Stimulated activated CD4-positive, alpha-beta T cell treated with anti-CD3 and anti-CD28 coated beads, TNF-alpha, amount 100 ng/mL, for 24 hours (primary cell): ENCODE data around the gene ZNF133.
"Not testable (repeated sequence)": the region's sequence is repeated elsewhere in the genome, so short reads cannot be mapped to it uniquely, and the experiment has no call there.

Experiments used
- DNase-seq, 3 experiments: peaks; one replicate each; pipeline ENCODE4 v3.0.0-alpha.2; 2020; ENCODE audit warnings: low read depth in 3 of 3

Gene ZNF133

GRCh38 chr20:18284805-18285533 is 3.4 kb upstream of the ZNF133 start:
- DNase-seq: no peak

- DNase-seq: no peak
Measured at GRCh38 chr20:18287546-18287914, 797 bp upstream of the ZNF133 start.

- no peak for DNase-seq
Measured at GRCh38 chr20:18288749-18289267, 481 bp downstream of the ZNF133 start.

- DNase-seq: no peak
Measured at GRCh38 chr20:18289306-18289705, 979 bp downstream of the ZNF133 start.

- DNase-seq: no peak
Measured at GRCh38 chr20:18299364-18299763, 11.0 kb downstream of the ZNF133 start.

- no peak for DNase-seq
Measured at GRCh38 chr20:18304618-18305017, 16.3 kb downstream of the ZNF133 start.

GRCh38 chr20:18307301-18307700 is 19.0 kb downstream of the ZNF133 start:
- no peak for DNase-seq

- DNase-seq: no peak
Measured at GRCh38 chr20:18310051-18310450, 21.7 kb downstream of the ZNF133 start.

GRCh38 chr20:18310592-18310991 is 22.3 kb downstream of the ZNF133 start:
- DNase-seq: no peak

- no peak for DNase-seq
Measured at GRCh38 chr20:18312723-18313122, 24.4 kb downstream of the ZNF133 start.

- DNase-seq: no peak
Measured at GRCh38 chr20:18313411-18313810, 25.1 kb downstream of the ZNF133 start.

GRCh38 chr20:18314786-18315406 is 26.6 kb downstream of the ZNF133 start:
- no peak for DNase-seq

GRCh38 chr20:18316166-18316565 is 27.8 kb downstream of the ZNF133 start:
- no peak for DNase-seq

- DNase-seq: no peak
Measured at GRCh38 chr20:18321316-18321715, 33.0 kb downstream of the ZNF133 start.

GRCh38 chr20:18321976-18322950 is 33.9 kb downstream of the ZNF133 start:
- DNase-seq: no peak

GRCh38 chr20:18323705-18324104 is 35.4 kb downstream of the ZNF133 start:
- DNase-seq: no peak

- no peak for DNase-seq
Measured at GRCh38 chr20:18324596-18325089, 36.3 kb downstream of the ZNF133 start.

GRCh38 chr20:18326990-18327389 is 38.7 kb downstream of the ZNF133 start:
- DNase-seq: no peak

GRCh38 chr20:18331694-18332093 is 43.4 kb downstream of the ZNF133 start:
- DNase-seq: no peak

GRCh38 chr20:18349749-18350148 is 61.4 kb downstream of the ZNF133 start:
- not testable (repeated sequence) for DNase-seq

GRCh38 chr20:18359854-18360253 is 71.5 kb downstream of the ZNF133 start:
- DNase-seq: no peak

- no peak for DNase-seq
Measured at GRCh38 chr20:18360635-18361034, 72.3 kb downstream of the ZNF133 start.
